GM21529 (cell line): Measurements from ENCODE around the gene TMEM150A.
"Not testable (repeated sequence)": the region's sequence is repeated elsewhere in the genome, so short reads cannot be mapped to it uniquely, and the experiment has no call there.

ENCODE experiments used
- ATAC-seq: cut with Tn5 transposase; IDR thresholded peaks from one replicate; pipeline ENCODE4 v1.9.1; 2021; ENCODE audit not compliant: unreplicated experiment

Gene TMEM150A, protein sequence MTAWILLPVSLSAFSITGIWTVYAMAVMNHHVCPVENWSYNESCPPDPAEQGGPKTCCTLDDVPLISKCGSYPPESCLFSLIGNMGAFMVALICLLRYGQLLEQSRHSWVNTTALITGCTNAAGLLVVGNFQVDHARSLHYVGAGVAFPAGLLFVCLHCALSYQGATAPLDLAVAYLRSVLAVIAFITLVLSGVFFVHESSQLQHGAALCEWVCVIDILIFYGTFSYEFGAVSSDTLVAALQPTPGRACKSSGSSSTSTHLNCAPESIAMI

DNA sequence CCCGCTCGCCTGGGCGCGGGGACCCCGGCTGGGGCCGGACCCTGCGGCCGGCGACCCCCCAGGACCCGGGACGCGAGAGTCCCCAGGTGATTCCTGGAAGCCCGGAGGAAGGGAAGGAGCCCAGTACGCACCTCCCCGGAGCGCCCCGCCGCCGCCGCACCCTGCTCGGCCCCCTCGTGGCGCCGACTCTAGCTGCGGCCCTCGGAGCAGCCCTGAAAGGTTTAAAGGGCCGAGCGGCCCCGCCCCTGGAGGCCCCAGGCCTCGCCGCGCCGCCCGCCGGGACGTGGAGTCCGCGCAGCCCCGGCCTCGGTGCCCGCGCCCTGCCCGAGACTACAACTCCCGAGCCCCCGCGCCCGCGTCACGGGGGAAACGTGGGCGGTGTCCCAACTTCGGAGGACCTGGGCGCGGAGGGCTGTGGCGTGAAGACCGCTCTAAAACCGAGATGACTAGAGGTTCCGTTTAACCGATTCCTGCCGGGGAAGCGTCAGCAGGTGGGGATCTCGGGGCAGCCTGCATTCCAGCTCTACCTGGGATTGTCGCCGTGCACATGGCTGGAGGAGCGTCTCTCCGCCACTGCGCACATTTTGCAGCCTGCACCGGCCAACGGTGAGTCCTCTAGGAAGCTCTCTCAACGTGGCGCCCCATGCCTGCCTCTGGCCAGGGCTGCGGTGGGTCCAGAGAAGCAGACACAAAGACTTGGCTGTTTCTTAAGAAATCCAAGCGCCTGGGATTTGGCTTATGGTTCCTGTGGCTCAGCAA, at the start of gene TMEM150A:
Gene TMEM150A, minus strand, starts transcription at position 223 of the 759 bp plus-strand sequence. CDS start 750 bp downstream, outside the sequence.
- ATAC-seq = peak; percentile 94

DNA sequence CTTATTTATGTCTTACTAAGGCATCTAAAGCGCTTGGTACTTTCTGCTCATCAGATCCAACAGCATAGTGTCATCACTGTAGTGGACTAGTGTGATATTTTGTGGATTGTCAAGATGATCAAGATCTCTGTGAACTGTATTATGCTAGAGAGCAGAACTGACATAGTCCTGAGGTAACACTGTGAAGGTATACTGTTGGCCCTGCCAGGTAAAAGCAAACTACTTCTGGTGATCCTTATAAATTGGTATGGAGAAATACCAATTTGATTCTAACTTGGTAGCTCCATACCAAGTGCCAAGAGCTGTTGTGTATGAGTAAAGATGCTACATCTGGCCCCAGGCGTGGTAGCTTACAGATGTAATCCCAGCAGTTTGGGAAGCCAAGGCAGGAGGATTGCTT, 49.6 kb upstream of the TMEM150A start:
- no peak for ATAC-seq

DNA sequence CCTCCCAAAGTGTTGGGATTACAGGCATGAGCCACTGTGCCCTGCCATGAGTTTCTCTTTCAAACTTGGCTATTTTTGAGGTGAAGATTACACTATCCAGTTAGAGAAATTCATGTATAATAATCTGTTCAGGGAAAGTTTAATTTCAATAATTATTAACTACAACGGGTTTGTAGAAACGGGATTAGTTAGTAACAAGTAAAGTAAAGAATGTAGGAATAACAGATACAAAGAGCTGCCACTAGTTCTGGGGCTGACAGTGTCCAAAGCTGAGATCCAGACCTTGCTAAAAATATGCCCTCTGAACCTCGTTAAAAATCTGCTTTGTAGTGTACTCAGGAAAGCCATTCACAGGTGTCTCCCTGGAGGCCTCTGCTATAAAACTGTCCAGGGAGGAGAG, 48.6 kb upstream of the TMEM150A start:
- no peak for ATAC-seq

DNA sequence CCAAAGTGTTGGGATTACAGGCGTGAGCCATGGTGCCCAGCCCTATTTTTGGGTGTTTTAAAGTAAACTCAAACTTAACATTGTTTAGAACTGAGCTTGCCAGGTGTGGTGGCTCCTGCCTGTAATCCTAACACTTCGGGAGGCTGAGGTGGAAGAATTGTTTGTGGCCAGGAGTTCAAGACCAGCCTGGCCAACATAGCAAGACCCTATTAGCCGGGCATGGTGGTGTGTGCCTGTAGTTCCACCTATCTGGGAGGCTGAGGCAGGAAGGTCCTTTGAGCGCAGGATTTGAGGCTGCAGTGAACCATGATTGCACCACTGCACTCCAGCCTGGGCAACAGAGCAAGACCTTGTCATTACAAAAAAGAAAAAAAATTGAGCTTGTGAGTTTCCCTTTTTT, 48.0 kb upstream of the TMEM150A start:
- no peak for ATAC-seq

DNA sequence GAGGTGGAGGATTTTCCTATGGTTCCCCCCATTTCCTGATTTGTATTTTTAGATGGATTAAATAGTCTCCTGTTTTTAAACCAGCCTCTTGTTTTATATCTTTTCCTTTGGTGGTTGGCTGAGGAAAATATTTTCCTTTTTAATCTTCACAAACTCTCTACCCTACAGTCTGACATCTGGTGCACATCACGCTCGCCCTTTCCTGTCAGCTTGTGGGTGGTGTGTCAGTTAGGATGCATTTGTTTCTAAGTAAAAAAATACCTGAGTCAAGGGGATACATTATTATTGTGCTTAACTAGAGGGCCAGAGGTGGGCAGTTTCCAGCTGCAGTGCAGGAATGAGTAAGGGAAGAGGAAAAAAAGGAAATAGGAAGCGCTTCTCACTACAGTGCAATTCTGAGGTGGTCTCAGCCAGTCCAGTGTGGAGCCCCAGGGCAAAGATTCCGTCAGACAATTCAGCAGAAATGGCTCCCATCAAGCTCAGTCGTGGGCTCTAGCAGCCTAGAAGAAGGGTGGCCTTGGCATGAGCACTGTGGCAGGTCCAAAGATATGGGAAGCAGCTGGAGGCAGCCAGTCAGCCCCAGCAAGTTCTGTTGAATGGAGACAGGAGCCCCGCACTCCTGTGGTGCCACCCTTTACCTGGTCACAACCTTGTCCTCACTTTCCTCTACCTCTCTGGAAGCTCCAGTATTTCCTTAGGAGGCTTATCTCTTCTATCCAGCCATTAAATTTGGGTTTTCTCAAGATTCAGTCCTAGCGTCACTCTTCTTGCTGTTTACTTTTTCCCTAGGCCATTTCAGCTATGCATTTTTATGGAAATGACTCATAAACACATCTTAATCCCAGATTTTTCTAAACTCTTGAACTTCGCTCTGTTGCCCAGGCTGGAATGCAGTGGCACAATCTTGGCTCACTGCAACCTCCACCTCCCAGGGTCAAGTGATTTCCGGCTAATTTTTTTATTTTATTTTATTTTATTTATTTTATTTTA, 47.0 kb upstream of the TMEM150A start:
- ATAC-seq = no peak

DNA sequence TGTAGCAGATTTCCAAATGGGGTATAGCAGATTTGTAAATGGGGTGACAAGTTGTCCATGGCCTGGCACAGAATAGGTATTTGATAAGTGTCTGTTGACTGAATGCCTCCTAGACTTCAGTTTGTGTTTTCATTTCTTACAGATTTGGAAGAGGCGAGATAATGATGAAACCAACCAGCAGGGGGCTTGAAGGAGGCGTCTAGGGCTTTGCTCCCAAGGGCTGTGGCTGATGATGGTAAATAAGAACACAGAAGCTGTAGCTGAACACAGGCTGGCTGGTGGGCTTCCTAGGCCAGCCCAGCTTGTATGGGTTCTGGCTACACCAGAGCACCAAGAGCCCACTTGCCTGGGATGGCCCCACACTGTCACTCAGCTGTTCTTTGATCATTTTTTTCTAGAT, 46.1 kb upstream of the TMEM150A start:
- peak; percentile 45 for ATAC-seq

DNA sequence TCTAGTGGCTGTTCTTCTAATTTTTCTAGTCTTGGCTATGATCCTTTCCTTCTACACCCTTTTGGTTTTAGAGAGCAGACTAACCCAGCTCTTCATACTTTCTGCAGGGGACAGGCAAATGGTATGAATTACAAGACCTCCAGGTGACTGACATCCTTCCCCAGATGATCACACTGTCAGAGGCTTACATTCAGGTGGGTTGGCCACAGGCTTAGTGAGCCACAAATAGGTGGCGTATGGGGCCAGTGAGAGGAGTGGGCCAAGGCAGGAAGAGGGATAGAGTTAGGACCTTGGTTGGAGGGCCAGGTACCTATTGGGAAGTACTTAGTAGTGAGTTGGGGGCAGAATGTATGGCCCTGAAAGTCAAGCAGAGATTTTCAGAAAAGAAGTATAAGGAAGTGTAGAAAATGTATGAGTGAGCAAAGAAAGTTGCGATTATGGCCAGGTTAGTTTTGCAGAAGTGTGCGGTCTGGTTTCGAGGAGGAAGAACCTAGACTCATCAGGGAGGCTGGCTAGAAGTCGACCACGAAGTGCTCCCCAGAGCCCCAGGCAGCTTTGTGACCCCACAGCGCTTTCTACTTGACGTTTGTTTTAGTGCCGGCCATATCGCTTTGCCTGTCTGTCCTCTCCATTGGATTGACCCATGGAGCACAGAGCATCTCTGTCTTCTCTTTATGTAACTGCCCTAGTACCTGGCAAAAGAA, 45.5 kb upstream of the TMEM150A start:
- peak; percentile 79 for ATAC-seq

DNA sequence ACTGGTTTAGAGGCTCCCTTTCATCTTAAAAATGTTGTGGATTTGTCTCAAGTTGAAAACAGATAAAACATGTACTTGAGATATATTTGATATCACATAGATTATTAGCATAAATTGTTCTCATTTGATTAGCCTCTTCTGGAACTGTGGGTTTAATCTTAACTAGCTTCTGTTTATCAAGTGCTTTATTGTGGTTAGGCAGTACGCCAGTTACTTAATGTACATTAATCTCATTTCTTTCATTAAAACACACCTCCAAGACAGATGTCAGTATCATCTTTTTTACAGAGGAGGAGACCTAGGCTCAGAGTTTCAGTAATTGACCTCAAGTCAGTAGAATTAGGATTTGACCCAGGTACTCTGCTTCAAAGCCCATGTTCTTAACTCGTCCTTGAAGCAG, 43.7 kb upstream of the TMEM150A start:
- ATAC-seq = no peak

DNA sequence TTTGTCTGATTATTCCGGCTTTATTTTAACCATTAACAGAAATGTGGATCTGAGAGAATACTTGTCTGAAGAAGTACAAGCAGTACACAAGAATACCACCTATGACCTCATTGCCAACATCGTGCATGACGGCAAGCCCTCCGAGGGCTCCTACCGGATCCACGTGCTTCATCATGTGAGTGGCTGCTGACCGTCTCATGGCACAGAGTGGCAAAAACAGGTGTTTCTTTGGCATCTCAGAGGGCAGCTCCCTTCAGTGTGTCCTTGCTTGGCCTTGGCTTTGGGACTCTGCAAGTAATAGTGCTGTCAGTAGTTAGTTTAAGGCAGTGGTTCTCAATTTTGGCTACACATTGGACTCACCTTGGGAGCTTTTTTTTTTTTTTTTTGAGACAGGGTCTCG, 42.4 kb upstream of the TMEM150A start:
- no peak for ATAC-seq

DNA sequence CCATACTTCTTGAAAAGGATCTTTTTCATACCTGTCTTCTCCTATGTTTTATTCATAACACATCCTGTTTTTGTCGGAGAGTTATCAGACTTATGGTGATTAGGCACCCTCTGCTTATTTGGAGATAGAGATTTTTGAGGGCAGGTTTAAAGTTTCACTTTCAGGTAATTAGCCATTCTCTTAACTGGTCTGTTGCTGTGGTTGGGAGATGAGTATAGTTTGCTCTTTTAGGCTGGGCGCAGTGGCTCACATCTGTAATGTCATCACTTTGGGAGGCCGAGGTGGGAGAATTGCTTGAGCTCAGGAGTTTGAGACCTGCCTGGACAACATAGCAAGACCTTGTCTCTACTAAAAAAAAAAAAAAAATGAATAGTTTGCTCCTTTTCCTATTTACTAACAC, 40.2 kb upstream of the TMEM150A start:
- ATAC-seq = no peak

DNA sequence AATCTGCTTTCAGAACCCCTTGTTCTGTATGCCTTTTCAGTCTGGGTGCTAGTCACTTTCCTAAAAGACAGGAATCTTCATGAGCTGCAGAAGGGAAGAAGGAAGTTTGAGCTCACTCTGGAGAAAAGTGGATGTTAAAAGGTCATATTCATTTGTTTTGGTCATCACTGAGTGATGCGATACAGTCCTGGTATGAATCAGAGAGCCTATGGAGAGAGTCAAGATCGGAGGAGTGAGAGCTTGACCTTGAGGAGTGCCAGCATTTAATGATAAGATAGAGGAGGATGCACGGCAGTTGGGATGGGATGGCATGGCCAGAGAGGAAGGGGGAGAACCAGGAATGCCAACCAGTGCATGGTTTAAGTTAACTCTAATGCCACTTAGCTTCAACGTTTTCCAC, 33.1 kb upstream of the TMEM150A start:
- no peak for ATAC-seq

DNA sequence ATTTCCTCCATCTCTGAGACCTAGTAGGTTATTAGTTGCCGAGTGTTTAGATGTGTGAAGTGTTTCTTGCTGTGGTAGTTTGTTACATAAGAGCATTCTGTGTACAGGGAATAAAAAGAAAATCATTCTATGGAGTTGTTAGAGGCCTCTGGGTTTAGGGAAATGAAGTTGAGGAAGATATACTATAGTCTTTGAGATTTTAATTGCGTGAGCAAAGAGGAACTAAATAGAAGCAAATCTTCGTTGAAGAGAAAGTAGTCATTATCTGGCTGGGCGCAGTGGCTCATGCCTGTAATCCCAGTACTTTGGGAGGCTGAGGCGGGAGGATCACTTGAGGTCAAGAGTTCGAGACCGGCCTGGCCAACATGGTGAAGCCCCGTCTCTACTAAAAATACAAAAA, 32.5 kb upstream of the TMEM150A start:
- no peak for ATAC-seq

DNA sequence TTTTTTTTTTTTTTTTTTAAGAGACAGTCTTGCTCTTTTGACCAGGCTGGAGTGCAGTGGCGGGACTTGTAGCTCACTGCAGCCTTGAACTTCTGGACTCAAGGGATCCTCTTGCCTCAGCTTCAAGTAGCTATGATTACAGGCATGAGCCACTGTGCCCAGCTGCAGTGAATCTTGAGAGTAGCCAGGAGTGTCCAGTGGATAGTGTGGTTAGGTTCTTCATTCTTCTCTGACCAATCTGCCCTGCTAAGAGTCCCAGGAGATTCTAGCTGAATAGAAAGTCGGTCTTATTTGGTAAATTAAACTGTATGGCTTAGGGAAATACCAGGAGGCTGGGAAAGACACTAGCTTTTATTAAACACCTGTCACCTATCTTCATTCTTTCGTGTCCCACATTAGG, 28.8 kb upstream of the TMEM150A start:
- ATAC-seq = no peak

DNA sequence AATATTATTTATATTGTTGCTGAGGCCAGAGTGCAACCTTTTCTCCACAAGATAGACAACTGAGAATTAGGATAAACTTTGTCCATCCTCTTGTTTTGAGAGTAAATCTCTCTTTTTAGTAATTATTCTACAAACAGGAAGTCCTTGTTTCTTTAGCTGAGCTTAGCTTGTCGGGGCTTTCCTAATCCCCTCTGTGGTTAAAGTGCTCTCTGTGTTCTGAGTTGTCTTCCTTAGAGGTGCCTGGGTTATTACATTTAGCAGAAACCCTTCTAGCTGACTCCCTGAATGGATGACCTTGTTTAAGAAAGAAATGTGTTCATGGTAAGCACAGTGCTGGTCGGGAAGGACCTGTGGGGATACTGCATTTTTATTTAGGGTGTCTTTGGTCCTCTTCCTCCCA, 26.2 kb upstream of the TMEM150A start:
- no peak for ATAC-seq

DNA sequence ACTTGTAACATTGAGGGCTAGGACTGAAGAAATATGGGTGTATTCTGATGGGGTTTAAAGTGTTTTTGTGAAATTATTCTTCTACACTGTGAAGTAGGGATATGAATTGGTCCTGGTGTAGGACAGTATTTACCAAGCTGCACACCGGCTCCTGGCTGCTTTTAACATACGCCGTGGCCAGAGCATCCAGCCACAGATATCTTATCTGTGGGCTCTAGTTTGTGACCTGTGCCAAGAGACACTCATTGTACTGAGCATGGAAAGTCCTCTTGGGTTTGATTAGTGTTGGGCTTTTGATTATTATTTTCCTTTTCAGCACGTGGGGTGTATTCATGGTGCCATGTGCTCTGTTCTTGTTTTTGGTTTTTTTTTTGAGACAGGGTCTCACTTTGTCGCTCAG, 21.5 kb upstream of the TMEM150A start:
- no peak for ATAC-seq

DNA sequence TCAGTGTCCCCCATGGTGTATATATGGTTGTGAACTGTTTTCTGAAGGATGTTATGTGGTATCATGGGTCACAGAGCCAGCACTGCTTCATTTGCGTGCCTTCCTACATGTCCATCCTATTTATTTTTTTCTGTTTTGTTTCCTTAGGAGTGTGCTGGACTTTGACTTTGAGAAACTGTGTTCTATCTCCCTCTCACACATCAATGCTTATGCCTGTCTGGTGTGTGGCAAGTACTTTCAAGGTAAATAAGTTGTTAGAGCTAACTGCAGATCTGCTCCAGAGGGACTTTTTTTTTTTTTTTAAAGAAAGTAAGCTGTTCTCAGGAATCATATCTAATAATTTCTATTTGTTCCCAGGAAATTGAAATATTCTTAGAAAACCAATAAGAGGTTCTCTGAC, 18.8 kb upstream of the TMEM150A start:
- no peak for ATAC-seq

DNA sequence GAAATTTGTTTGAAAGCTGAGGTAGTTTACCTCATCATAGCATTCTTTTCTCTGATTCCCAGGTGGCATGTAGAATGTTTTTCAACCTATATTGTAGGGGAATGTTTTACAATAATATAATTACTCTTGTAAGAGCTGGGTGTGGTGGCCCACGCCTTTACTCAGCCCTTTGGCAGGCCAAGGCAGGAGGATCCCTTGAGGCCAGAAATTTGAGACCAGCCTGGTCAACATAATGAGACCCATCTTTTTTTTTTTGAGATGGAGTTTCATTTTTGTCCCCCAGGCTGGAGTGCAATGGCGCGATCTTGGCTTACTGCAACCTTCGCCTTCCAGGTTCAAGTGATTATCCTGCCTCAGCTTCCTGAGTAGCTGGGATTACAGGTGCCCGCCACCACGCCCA, 17.1 kb upstream of the TMEM150A start:
- no peak for ATAC-seq

DNA sequence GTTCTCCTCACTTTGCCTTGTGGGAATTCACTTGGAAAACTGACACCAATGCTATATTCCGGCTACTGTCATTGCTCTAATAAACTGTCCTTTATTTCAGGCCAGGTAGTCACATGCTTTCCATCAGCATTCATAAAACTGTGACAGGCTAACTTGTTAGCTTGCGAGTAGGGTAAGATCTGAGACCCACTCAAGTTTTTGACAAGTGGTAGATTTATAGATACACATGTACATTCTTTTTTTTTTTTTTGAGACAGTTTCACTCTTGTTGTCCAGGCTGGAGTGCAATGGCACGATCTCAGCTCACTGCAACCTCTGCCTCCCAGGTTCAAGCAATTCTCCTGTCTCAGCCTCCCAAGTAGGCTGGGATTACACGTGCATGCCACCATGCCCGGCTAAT, 15.2 kb upstream of the TMEM150A start:
- not testable (repeated sequence) for ATAC-seq

DNA sequence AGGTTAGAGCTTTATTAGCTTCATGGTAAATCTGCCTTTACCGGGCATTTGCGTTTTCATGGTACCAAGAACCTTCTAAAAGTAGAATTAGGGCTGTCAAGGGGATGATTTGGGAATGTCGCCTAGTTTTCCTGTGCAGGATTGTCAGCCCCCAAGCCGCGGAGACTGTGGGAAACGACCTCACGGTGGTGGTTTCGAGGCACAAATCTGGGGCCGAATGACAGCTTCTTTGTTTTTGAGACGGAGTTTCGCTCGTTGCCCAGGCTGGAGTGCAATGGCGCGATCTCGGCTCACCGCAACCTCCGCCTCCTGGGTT, 12.9 kb upstream of the TMEM150A start:
- no peak for ATAC-seq

DNA sequence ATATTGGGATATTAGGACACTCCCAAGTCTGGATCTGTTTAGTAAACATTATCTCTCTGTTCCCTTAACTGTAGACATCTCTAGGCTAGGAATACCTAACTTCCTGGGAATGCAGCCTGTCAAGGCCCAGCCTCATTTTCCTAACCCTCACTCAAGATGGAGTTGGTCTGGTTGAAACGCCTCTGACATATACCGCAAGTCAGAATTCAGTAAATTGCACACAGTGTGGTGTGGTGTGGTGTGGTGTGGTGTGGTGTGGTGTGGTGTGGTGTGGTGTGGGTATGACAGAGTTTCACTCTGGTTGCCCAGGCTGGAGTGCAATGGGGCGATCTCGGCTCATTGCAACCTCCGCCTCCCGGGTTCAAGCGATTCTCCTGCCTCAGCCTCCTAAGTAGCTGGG, 12.3 kb upstream of the TMEM150A start:
- ATAC-seq = not testable (repeated sequence)
